AG10803 (cell line): ENCODE results near the gene AKT2.
"Not testable (repeated sequence)": the region's sequence is repeated elsewhere in the genome, so short reads cannot be mapped to it uniquely, and the experiment has no call there.

Experiments used
- DNase-seq: peaks from one replicate; pipeline ENCODE4 v3.0.0; 2010; ENCODE audit warnings: low read depth
- H3K4me3 ChIP-seq: 2 replicates; pipeline ENCODE4 v1.5.1; 2011; ENCODE audit warnings: mild to moderate bottlenecking, low read length, control low read depth
- CTCF ChIP-seq: conservative IDR thresholded peaks from 2 replicates; pipeline ENCODE4 v1.5.1; 2011; ENCODE audit warnings: mild to moderate bottlenecking, low read length, control low read depth, inconsistent platforms

AKT2 gene

GRCh38 chr19:40224342-40225150 is 60.6 kb downstream of the AKT2 start:
- DNase-seq: no peak
- TF ChIP-seq CTCF: no peak
- no peak overlapping the region for H3K4me3 ChIP-seq

DNA sequence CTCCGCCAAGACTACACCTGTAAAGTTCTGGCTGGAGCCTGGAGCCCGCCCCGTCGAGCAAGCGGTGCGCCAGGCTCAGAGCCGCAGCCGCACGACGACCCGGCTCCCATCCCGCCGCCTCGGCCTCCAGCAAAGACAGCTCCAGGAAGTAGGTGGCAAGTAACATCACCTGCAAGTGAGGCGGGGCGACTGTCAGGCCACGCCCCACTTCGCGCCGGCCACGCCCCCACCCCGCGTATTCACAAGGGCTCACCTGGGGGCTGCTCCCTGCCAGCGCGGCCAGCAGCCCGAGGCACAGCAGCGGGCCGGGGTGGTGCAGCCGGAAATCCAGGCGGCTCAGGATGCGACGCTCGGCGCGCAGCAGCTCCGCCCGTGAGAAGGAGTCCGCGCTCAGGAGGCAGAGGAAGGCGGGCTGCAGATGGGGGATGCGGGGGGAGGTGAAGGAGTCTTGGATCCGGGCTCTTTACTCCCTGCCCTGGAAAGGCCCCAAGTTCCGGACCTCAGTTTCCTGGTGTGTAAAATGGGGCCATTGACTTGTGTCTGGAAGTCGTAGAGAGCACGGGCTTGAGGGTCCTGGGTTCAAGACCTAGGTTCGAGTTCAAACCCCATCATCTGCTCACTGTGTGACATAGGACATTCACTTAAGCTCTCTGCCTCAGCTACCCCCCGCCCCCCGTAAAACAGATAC is 61.9 kb downstream of the AKT2 start:
- no peak overlapping the region for H3K4me3 ChIP-seq
- no peak for DNase-seq
- TF ChIP-seq CTCF: no peak

GRCh38 chr19:40221858-40222619 is 63.1 kb downstream of the AKT2 start:
- TF ChIP-seq CTCF: peak; percentile 88
- H3K4me3 ChIP-seq: no peak overlapping the region
- DNase-seq: peak; percentile 90

GRCh38 chr19:40220674-40221073 is 64.5 kb downstream of the AKT2 start:
- TF ChIP-seq CTCF: no peak
- H3K4me3 ChIP-seq: no peak overlapping the region
- no peak for DNase-seq

DNA sequence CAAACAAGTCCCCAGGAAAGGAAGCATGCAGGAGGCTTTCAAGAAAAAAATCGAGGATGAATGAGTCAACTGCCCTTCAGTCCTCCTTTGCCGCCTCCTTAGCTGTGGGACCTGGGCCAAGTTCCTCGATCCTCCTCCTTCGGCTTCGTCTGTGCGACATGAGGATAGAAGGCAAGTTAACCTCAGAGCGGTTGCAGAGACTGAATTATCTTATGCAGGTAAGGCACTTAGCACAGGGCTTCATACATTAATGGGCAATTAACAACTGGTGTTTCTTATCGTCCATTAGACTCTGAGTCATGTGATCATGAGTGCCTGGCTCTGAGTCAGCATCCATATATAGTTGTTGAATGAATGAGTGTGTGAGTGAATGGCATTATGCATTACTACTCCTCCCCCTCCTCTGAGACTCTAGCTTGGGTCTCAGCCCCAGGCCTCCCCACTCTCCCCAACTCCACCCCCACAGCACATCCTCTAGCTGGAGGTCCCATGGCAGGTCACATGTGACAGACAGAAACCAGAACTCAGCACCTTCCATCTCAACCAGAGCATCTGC is 65.3 kb downstream of the AKT2 start:
- no peak for TF ChIP-seq CTCF
- no peak overlapping the region for H3K4me3 ChIP-seq
- peak; percentile 17 for DNase-seq

- DNase-seq, H3K4me3 ChIP-seq: not testable (repeated sequence)
These were observed 66.1 kb downstream of the AKT2 start for GRCh38 chr19:40219029-40219428.
